ENCODE data around the gene CSRNP3. TPM values are rescaled to one million over a fixed set of nuclear protein-coding genes. Genes with fewer than 3 reads are reported as not detected.

The CSRNP3 gene
- total and polyA plus RNA-seq, 4 donors = 0.18 to 2.2 (median 2.0) TPM

- no peak for DNase-seq (ENCODE audit: low spot score)
- Histone ChIP-seq H3K4me1 (ENCODE audit: control insufficient read depth in 4 of 4, insufficient read depth in 4 of 4, low read length in 3 of 4) (no peaks in the 10 kb centered on the region), H3K9me3 (ENCODE audit: control insufficient read depth in 4 of 4, low read length in 3 of 4) (no peaks in the 10 kb centered on the region), H3K36me3 (ENCODE audit: control insufficient read depth in 4 of 4, insufficient read depth in 3 of 4, low read depth in 1 of 4, low read length in 3 of 4) (no peaks in the 10 kb centered on the region), H3K9ac (ENCODE audit: low read depth in 1 of 2, low read length in 2 of 2) (no peak overlapping the region), H3K27me3 (ENCODE audit: control insufficient read depth in 4 of 4, insufficient read depth in 4 of 4, low read length in 3 of 4) (no peaks in the 10 kb centered on the region), H3K27ac (ENCODE audit: low read depth in 1 of 2, low read length in 2 of 2) (no peak overlapping the region), H3K4me3 (ENCODE audit: low read depth in 1 of 3, low read length in 3 of 3) (no peak overlapping the region)
- TF ChIP-seq REST (IDR thresholded peaks at IDR 0.05) (no peak), RAD21 (IDR thresholded peaks at IDR 0.05) (no peak), JUND (IDR thresholded peaks at IDR 0.05) (no peak), HNF4G (IDR thresholded peaks at IDR 0.05) (no peak), YY1 (IDR thresholded peaks at IDR 0.05) (no peak), MAX (IDR thresholded peaks at IDR 0.05) (no peak), RXRA (IDR thresholded peaks at IDR 0.05) (no peak), SP1 (IDR thresholded peaks at IDR 0.05) (no peak), FOXA2 (IDR thresholded peaks at IDR 0.05) (no peak), NR2F2 (IDR thresholded peaks at IDR 0.05) (no peak)
- WGBS = 94% methylated on average over 3 of the region's 3 CpGs
Measured at GRCh38 chr2:165499131-165499530, 29.6 kb downstream of the CSRNP3 start.

GRCh38 chr2:165500001-165500400 is 30.5 kb downstream of the CSRNP3 start:
- Histone ChIP-seq H3K9ac (ENCODE audit: low read depth in 1 of 2, low read length in 2 of 2) (no peak overlapping the region), H3K27ac (ENCODE audit: low read depth in 1 of 2, low read length in 2 of 2) (no peak overlapping the region), H3K4me1 (ENCODE audit: control insufficient read depth in 4 of 4, insufficient read depth in 4 of 4, low read length in 3 of 4) (no peaks in the 10 kb centered on the region), H3K27me3 (ENCODE audit: control insufficient read depth in 4 of 4, insufficient read depth in 4 of 4, low read length in 3 of 4) (no peaks in the 10 kb centered on the region), H3K36me3 (ENCODE audit: control insufficient read depth in 4 of 4, insufficient read depth in 3 of 4, low read depth in 1 of 4, low read length in 3 of 4) (no peaks in the 10 kb centered on the region), H3K4me3 (ENCODE audit: low read depth in 1 of 3, low read length in 3 of 3) (no peak overlapping the region), H3K9me3 (ENCODE audit: control insufficient read depth in 4 of 4, low read length in 3 of 4) (no peaks in the 10 kb centered on the region)
- no peak for TF ChIP-seq HNF4G (IDR thresholded peaks at IDR 0.05)
- TF ChIP-seq ATF3 (IDR thresholded peaks at IDR 0.05) = no peak
- TF ChIP-seq EGR1 (IDR thresholded peaks at IDR 0.05; ENCODE audit: low read depth in 2 of 2) = no peak
- no peak for TF ChIP-seq FOXA1 (IDR thresholded peaks at IDR 0.05)
- no peak for TF ChIP-seq GABPA (IDR thresholded peaks at IDR 0.05 in 1 of 2, conservative IDR thresholded peaks at IDR 0.05 in 1 of 2)
- TF ChIP-seq JUND (IDR thresholded peaks at IDR 0.05) = no peak
- TF ChIP-seq NR2F2 (IDR thresholded peaks at IDR 0.05) = no peak
- TF ChIP-seq REST (IDR thresholded peaks at IDR 0.05) = no peak
- no peak for TF ChIP-seq SP1 (IDR thresholded peaks at IDR 0.05)
- no peak for TF ChIP-seq ZBTB33 (IDR thresholded peaks at IDR 0.05)
- TF ChIP-seq HNF4A (conservative IDR thresholded peaks at IDR 0.05) = no peak
- TF ChIP-seq RAD21 (IDR thresholded peaks at IDR 0.05) = no peak
- no peak for TF ChIP-seq MAX (IDR thresholded peaks at IDR 0.05)
- TF ChIP-seq TAF1 (conservative IDR thresholded peaks at IDR 0.05) = no peak
- no peak for TF ChIP-seq RXRA (IDR thresholded peaks at IDR 0.05)
- TF ChIP-seq FOXA2 (IDR thresholded peaks at IDR 0.05) = no peak
- TF ChIP-seq CTCF (IDR thresholded peaks at IDR 0.05; ENCODE audit: low read depth, low read length, missing input control) = no peak
- no peak for DNase-seq (ENCODE audit: low spot score)
- 95% methylated on average over 2 of the region's 2 CpGs for WGBS

Data from liver (tissue), 9 donors.